ENCODE results near the gene TTBK2. TPM values are rescaled to one million over a fixed set of nuclear protein-coding genes. Genes with fewer than 3 reads are reported as not detected.

TTBK2 gene
- polyA plus RNA-seq, 5 donors = 9.8 to 15.3 (median 12.7) TPM

DNA sequence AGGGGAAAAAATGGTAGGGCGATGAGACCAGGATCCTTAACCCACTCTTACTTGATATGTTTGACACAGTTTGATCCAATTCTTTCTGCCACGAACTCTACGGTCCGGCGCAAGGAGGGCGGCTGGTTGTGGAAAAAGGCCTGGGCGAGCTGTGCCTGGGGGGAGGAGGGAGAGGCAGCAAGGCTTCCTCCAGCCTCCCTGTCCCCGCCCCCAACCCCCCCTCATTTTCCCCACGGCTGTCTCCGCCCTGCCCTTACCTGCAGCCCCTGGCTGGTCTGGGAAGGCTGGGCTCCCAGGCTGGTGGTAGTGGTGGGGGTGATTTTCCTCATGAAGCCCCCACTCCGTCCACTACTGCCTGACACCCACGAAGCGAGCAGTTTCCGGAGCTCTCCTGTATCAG lies 191.6 kb downstream of the TTBK2 start:
- DNase-seq = no peak

DNA sequence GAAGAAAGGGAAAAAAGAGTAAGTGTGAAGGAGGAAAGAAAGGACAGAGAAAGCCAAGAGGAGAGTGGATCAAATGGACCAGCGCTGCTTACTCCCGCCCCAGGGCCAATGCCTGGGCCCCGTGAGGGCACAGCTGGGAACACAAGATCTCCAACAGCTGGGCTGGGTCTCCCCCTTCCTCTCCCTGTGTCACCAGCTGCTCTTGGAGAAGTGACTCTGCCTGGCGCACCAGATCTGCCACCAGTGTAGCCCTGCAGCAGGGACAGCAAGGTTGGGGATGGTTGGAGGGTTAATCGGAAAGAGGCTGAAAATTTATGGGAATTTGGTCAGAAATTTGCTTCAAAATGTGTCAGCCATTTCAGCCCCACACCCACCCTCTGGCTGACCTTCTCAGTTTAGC lies 192.0 kb downstream of the TTBK2 start:
- no peak for DNase-seq

DNA sequence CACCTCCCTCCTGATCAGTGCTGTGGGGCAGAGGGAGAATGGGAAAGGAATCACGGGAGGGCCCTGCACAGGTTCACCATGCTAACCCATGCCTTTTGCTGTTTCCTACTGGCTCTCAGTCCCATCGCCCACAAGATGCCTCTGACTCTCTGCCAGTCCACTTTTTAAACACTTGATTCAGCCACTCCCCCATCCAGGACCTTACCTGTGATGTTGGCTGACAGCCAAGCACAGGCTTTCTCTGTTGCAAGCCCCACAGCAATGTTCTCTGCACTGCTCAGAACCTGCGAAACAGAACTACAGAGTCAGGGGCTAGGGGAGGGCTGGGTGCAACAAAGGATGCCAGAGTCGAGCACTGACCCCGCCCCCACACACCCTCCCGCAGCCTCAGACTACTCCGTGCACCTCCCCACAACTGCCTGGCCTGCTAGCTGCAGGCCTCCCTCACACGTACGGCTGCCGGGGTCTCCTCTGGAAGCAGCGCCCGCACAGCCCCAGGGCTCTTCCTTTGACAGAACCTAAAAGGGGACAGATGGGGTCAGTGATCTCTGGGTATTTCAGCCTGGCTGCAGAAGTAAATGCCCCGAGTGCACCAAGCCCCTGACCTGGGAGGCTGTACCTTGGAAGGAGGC lies 192.7 kb downstream of the TTBK2 start:
- DNase-seq = peak; percentile 72 to 76

DNA sequence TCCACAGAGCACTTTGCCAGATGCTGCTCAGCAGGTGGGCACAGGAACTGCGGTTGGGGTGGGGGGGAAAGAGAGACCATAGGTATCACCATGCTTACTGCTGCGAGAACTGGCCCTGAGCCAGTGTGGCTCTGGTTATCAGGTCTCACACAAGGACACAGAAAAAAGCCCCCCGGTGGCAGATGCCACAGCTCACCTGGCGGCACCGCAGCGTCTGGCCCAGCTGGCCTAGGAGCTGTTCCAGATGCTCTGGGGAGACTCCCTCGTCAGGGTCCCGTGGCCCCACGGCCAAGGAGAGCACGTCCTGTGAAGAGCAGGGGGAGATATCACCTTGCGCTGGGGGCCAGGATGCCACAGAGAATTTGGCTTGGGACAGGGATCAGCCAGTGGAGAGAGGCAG lies 194.5 kb downstream of the TTBK2 start:
- DNase-seq = no peak

DNA sequence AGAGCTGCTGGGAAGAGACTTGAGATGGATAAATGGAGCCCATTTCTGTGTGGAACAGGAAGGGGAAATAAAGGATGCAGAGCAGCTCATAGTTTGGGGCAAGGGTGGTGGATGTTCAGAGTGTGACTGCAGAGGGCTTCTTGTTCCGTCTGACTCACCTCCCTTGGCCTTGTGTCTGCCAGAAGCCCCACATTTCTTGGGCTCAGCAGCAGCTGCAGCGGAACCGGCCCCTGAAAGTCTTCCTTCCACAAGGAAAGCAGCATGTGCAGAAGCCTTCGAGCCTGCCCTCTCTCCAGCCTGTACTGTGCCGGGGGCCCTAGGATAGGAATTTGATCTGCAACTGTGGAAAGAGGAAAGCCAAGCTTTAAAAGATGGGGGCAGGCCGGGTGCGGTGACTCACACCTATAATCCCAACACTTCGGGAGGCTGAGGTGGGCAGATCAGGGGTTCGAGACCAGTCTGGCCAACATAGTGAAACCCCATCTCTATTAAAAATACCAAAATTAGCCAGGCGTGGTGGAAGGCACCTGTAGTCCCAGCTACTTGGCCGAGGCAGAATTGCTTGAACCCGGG lies 195.2 kb downstream of the TTBK2 start:
- no peak for DNase-seq

DNA sequence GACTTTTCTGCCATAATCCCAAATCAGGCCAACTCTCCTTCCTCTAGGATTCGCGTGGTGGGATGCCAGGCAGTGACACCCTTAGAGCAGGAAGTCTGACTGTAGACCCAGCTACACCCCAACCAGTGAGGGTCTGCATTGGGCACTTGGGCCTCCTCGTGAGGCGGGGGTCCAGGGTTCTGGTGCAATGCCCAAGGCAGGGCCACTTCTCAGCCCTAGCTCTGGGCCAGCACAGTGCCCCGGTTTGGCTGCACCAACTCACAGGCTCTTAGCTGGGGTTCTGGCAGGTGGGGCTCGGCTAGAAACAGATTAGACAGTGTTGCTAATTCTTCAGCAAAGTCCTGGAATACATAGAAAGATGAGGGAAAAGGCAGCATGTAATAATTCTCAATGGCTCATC lies 196.3 kb downstream of the TTBK2 start:
- DNase-seq = no peak

DNA sequence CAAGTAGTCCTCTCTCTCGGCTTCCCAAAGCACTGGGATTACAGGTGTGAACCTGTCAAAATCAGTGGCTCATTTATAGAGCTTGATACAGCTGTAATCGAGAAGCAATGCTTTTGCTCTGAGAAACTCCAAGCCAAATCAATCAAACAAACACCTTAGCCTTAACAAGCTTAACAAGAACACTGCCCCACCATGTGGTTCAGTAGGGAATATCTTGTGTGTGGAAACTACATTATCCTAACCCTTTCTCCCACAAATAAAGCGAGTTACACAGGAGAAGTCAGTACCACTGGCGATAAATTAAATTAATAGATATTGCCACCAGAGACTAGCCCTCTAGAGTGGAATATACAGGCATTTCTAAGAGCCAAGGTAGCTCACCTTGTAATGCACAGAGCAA lies 197.5 kb downstream of the TTBK2 start:
- DNase-seq = no peak

DNA sequence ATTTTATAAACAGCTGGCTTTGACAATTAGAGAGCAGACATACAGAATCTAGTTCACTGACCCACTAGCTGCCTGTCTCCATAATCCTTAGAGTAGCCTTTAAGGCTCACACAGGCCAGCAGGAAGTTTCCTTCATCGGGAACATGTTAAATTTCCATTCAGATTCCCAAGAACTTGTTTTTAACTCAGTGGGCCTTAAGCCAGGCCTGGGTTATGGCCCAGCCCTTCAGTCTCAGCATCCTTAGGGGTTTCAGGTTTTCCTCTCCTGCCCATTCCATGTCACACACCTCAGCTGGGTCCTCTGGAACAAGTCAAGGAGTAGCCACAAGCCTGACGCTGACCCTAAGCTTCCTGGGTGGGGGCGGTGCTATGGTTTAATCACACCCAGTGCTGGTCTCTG lies 198.7 kb downstream of the TTBK2 start:
- no peak for DNase-seq

DNA sequence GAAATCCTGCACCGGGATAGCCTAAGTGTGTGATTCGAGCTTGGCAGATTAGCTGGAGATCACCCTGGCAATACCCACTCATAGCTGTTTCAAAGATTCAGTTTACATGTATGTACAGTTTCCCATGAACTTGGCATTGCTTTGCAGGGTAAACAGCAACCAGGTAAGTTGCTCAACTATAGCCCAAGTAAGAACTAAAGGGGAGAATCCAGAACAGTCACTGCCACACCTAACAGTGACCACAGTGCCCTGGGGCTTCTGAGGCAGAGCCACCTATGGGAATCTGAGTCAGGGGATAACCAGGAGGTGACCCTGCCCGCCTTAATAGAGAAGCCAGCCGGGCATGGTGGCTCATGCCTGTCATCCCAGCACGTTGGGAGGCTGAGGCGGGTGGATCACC lies 199.6 kb downstream of the TTBK2 start:
- no peak for DNase-seq

DNA sequence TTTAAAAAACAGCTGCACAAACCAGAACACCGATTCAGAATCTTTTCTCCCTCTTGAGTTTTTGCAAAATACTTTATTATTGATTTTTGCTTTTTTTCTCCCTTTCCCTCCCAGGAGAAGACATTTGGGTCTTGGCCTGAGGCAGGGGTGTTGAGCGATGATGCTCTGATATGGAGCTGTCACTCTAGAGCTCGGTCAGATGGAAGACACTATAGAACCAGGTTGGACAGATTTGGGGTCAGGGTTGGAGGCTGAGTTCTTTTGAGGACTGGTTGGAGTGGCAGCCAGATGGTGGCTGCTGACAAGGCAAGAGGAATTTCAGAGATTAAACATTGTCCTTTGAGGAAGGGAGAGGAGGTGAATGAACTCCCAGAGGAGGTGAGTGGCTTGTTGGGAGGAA lies 200.5 kb downstream of the TTBK2 start:
- no peak for DNase-seq

DNA sequence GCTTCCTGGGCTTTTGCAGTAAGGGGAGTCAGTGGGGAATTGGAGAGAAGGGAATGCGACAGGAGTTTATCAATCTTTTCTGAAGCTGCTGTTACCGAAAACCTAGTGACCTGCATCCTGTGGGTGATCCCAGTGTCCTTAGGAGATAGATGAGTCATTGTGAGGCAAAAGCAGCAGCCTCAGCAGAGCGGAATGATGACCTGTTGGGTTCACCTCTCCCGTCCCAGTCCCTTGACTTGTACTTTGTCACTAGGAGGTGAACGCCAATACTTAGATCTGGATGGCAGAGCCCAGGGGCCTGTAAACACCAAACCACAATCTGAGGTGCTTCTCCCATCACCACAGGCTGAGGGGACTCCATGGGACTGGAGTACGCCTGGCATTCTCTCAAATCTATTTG lies 201.5 kb downstream of the TTBK2 start:
- no peak for DNase-seq

DNA sequence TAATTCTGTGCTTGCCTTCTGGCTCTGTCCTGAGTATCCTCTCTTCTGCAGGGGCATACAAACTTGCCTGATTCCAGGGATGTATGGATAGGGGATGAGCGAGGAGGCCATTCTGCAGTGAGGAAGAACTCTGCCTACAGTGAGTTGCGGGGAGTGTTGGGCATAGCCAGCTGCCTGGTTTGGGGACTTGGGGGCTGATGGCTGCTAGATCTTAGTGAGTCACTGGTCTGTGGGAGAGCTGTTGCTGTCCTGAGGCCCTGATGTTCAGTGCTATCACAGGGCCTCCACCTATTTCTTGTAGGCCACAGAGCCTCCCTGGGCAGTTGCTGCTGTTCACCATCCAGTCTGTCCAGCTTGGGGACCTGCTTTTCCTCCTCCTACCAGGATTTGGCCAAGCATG lies 204.0 kb downstream of the TTBK2 start:
- no peak for DNase-seq

DNA sequence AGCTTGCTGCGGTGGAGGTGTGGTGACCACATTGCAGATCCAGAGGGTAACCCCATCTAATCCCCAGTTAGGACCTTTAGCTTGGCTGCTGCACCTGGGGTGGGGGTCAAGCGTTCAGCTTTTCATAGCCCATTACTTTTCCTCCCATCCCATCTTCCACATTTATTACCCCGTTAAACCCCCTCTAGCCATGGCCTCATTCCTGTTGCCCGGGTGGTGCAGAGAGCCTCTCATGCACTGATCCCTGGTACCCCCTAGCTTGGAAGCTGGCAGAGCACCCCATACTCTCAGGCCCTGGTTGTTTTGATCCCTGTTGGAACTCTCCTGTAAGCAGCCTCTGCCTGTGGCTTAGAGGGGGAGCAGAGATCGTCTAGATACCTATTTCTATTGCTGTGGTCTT lies 204.5 kb downstream of the TTBK2 start:
- DNase-seq = no peak

DNA sequence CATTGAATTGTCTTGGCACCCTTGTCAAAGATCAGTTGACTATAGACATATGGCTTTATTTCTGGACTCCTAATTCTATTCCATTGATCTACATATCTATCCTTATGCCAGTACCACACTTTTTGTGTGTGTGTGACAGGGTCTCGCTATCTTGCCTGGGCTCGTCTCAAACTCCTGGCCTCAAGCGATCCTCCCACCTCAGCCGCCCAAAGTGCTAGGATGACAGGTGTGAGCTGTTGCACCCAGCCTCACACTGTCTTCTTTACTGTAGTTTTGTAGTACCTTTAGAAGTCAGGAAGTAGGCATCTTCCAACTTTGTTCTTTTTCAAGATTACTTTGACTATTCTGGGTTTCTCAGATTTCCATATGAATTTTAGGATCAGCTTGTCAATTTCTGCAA lies 208.0 kb downstream of the TTBK2 start:
- no peak for DNase-seq

DNA sequence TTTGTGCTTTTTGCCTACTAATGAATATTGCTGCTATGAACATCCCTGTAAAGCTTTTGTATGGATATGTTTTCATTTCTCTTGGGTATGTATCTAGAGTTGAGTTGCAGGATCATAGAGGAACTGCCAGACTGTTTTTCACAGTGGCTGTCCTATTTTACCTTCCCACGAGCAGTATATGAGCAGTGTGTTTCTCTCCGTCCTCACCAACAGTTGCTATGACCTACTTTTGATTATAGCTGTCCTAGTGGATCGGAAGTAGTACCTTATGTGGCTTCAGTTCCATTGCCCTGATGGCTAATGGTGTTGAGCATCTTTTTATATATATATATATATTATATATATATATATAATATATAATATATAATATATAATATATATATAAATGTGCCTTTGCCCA lies 208.8 kb downstream of the TTBK2 start:
- DNase-seq = no peak

DNA sequence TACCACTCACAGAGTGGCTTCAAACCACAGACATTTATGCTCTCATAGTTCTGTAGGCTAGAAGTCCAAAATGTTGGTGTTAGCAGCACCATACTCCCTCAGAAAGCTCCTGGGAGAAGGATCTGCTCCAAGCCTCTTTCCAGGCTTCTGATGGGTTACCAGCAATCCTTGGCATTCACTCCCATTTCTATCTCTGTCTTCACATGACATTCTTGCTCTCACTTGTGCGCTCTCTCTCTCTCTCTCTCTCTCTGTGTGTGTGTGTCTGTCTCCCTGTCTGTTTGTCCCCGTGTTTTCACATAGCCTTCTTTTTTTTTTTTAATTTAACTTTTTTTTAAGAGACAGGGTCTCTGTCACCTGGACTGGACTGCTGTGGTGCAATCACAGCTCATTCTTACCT lies 209.9 kb downstream of the TTBK2 start:
- no peak for DNase-seq

DNA sequence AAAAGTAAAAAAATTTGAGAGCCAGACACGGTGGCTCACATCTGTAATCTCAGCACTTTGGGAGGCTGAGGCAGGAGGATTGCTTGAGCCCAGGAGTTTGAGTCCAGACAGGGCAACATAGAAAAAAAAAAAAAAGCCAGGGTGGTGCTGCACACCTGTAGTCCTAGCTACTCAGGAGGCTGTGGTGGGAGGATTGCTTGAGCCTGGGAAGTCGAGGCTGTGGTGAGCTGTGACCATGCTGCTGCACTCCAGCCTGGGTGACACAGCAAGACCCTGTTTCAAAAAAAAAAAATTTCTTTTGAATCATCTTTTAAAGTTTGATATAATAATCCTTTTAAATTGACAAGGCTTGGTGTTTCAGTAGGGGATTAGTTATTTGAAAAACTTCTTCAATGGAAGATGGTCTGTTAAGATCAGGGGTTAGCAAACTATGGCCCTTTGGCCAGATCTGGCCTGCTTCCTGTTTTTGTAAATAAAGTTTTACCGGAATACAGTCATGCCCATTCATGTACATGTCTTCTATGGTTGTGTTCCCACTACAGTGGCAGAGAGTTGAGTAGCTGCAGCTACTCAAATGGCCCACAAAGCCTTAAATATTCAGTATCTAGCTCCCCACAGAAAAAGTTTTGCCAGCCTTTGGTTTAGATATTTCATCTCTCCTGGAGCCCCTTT lies 212.6 kb downstream of the TTBK2 start:
- DNase-seq = no peak

DNA sequence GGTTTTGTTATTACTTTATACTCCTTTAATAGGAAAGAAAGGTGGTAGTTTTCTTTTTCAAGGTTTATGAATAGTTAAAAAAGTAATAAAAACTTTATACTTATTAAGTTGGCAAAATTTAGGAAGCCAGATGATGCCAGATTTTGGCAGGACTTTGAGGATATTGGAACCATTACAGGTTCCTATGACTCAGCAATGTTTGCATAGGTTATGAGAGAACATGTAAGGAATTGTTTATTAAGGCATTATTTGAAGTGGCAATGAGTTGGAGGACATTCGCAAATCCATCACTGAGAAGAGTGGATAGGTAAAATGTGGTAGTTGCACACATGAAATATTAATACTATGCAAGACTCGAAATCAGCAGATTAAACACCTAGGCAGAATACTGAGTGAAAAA lies 213.5 kb downstream of the TTBK2 start:
- DNase-seq = no peak

DNA sequence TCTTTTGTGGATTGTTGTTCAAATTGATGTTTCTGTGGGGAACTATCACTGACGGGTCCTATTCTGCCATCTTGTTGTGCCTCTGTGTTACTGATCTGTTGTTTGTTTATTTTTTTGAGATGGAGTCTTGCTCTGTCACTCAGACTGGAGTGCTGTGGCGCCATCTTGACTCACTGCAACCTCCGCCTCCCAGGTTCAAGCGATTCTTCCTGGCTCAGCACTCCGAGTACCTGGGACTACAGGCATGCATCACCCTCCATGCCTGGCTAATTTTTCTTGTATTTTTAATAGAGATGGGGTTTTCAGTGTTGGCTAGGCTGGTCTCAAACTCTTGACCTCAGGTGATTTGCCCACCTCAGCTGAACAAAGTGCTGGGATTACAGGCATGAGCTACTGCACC lies 215.2 kb downstream of the TTBK2 start:
- no peak for DNase-seq

DNA sequence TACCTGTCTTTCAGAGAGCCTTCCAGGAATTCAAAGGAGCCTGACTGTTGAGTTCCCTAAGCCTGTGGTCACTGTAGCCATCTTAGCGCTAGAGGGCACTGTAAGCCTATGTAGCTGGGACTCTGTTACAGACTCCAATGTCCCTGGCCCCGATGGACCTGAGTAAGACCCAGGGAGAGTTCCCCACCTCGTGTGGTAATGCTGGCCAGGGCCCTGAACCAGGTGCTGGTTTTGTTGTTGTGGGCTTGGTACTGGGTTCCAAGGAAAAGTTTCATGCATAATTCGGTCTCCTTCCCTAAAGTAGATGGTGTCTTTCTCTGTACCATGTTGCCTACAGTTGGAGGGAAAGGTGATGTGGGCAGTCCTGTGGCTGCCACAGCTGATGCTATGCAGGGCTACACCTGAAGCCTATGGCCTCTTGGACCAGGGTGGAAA lies 216.1 kb downstream of the TTBK2 start:
- DNase-seq = peak; percentile 29 to 60

DNA sequence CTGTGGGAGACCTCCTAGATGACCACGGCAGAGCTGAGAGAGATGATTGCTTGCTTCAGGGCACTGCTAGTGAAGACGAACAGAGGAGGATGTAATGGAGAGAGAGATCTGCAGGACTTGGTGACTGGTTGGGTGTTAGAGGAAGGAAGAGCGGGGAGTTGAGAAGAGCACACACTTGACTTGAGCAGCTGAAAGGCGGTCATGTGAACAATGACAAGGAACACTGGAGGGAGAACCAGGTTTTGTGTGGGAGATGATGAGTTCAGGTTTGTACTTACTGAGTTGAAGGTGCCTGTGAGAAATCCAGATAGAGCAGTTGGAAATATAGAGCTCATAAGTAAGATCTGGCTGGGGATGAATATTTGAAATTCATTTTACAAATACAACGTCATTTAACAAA lies 224.0 kb downstream of the TTBK2 start:
- DNase-seq = no peak

DNA sequence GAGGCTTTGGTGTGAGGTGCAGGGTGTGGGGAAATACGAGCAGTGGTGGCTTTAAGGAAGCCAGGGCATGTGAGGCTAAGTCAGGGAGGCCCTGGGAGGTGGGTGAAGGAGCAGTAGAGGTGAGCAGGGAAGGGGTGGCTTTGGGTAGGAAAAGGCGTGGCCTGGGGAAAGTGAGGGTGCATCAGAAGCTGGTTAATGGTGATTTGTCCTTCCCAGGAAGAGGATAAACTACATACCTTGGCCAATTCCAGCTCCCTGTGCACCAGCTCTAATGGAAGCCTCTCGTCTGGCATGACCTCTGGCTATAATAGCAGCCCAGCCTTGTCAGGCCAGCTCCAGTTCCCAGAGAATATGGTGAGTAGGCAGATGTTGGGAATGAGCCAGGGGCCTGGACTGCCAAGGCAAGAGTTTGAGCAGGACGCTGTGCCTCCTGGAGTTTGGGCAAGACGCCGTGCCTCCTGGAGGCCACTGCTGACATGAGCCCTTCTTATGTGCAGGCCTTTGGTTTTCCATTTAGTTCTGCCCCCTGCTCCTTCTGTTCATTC lies 225.0 kb downstream of the TTBK2 start:
- no peak for DNase-seq

DNA sequence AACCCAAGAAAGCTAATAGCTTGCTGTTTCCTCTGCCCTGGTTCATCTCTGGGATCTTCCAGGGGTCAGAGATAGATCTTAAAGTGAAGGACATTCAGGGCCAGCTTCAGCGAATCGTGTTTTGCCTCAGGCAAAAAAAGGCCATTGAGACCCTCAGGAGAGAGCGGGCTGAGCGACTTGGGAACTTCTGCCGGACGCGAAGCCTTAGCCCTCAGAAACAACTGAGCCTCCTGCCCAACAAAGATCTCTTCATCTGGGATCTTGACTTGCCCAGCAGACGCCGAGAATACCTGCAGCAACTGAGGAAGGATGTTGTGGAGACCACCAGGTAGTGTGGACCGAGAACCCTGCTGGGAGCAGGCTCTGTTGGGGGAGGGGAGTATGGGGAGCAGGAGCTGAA lies 226.2 kb downstream of the TTBK2 start:
- DNase-seq = no peak

All from right lung (tissue), 5 donors.